ENCODE measurements around the gene HOXA13.

Gene HOXA13

DNA sequence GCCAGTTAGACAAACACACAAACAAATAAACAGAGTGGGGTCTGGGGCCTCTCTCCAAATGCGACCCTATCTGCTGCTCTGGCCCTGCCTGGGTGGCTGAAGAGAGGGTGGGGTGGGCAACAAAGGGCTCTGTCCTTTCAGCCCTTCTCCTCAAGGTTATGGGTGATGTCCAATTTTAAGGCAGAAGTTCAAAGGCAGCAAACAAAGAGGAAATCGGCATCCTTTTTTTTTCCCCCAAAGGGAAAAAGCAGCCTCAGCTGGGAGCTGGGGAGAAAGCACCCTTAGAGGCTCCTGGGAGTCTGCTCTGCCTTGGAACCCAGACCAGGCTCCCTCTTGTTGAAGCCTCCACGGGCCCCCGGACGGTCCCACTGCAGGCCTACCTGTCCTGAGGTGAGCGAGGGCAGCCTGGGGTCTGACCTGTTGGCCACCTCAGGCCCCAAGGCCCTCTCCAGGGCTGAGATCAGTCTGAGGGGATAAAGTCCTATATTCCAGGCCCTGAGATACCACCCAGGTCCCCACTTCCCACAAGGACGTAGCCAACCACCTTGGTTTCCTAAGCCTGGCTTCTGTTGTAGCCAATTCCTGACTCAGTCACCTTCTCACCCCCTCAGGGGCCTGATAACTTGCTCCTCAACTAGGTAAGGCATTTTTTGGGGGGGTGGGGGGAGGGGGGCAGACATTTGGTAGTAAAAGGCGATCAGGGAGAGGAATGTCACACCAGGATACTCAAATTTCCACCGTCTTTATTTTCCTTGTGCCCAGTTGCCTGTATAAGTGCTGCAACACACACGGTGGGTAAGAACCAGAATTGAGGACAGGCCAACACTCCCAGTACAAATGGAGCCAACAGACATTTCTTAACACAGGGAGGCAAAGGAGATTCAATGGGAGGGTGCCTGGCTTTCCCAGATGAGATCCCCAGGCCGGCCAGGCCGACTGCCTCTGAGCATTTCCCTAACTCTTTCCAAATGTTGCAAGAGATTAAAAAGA lies 19.2 kb downstream of the HOXA13 start:
- no peak for DNase-seq

DNA sequence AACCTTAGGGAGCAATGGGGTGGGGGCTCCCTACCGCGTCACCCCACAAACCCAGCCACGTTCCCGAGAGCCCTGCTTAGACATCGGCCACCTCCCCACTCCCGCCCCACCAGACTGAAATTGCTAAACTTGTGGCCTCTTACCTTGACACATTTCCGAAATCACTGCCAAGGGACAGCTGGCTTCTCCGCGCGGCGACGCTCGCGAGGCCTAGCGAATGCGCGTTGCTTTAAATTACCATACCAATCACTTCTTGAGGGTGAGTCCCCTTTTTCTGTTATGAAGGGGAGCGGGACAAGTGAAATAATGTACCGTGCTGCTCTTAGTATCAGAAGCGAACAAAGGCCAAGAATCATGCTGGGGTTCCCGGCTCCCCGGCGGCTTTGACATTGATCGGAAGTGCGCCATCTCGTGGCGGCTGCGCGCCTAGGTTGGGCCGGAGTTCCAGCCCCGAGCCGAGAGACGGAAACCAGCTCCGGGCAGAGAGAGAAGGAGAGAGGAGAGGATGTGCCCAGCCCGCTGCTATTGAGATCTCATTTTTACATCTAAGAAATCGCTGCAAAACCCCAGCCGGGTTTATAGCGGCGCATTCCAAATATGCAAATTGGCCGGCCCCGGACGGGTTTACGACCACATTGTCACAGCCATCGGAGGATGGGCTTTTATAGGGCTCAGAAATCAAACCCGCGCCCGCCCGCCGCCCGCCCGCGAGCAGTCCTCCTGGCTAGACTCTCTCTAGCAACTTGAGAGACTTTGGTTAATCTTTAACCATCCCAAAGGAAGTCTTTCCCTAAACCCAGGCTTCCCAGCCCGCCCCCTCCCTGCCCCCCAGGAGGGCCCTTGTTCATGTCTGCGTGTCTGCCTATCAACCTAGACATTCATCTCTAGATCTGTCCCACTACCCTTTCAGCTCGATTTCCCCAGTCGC lies 20.1 kb downstream of the HOXA13 start:
- peak; percentile 51 for DNase-seq

DNA sequence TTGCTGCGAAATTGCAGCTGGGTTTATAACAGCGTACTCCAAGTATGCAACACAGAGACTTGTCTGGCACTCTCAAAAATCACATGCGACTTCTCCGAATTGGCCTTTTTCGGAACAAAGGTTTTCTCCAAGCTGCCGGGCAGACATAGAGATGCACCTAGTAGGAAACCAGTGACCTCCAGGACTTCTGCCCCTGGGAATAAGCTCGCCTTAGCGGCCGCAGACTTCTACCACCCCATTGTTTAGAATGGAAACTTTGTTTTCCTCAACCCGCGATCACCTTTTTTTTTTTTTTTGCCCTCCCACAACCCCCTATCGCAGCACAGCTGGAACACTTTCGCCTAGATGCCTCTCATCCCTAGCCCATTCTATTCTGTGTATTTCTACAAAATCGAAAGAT lies 20.9 kb downstream of the HOXA13 start:
- no peak for DNase-seq

GRCh38 chr7:27178366-27178765 lies 21.5 kb downstream of the HOXA13 start:
- DNase-seq: no peak

- DNase-seq: no peak
Observed at GRCh38 chr7:27177795-27178320, 22.0 kb downstream of the HOXA13 start.

DNA sequence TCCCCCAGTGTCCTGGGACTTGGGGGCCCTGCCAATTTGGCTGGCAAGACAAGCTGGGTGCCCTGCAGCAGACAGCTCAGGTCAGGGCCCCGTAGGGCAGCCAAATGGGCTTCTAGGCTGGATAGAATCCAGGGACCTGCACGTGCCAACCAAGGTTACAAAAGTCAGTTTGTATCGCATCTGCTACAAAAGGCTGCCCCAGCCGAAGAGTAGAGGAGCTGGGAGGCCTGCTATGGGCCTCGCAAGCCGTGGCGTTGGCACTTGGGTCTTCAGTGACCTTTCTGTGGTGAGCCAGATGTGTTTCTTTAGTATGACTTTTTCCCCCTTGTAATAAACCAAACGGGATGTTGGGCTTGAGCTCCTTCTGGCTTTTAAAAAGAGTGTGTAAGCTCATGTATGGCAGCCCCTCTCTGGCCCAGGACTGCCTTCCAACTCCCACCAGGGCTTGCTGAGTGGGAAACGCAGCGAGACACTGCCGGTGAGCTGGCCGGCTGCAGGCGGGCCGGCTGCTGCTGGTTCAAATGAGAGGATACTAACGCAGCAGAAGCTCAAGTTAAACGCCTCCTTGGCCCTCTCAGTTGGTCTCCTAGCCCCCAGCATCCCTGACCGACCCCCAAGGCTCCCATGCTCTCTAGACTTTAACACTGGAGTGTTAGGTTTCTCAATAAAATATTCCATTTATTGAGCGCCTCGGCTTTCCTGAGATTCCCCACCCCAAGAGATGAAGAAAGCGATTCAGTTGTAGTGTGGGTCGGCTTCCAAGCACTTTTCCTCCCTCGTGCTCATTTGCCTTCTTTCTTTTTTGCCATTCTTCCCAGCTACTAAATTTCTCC lies 22.7 kb downstream of the HOXA13 start:
- DNase-seq: no peak

- DNase-seq: no peak
Observed at GRCh38 chr7:27176524-27176845, 23.4 kb downstream of the HOXA13 start.

- DNase-seq: no peak
Observed at GRCh38 chr7:27175626-27176523, 24.0 kb downstream of the HOXA13 start.

- no peak for DNase-seq
Observed at GRCh38 chr7:27174874-27175625, 24.8 kb downstream of the HOXA13 start.

DNA sequence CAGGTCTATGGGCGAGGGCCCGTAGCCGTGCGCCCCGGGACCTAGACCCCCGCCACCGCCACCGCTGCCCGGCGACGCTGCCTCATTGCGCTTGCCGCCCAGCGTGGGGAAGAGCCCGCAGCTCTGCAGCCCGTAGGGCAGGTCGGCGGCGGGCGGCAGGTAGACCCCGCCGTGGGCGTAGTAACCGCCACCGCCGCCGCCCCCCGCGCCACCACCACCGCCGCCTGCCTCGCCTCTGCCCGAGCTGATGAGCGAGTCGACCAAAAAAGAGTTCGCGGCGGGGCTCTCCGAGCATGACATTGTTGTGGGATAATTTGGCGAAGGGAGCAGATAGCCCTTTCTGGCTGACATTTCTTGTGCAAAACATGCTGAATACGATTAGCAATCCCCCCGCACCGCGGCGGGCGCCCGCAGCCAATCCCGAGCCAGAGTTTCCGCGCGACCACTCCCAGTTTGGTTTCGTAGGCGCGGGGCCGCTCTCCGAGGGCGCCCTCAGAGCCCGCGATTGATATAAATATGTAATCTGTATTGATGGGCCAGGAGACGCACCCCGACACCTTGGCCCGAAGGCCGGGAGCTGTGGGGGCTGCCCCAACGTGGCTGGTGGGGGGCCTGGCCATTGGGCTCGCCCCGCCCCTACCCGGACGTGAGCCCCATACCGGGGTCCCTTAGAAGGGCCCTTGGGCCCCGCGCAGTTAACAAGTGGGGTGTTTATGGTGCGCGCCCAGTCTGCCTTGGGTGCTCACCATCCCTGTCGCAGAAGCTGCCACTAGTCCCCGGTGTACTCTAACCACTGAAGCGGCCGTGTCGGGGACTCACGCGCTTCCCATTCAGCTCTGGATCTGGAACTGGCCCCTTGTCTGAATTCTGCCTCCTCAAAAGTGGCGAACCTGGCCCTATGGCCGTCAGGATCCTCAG lies 25.7 kb downstream of the HOXA13 start, which contains the start of gene HOXA10:
TSS of gene HOXA10 (minus strand) at position 365 of the 918 bp plus-strand sequence. CDS start at position 351, 14 bp downstream.
- DNase-seq: no peak

DNA sequence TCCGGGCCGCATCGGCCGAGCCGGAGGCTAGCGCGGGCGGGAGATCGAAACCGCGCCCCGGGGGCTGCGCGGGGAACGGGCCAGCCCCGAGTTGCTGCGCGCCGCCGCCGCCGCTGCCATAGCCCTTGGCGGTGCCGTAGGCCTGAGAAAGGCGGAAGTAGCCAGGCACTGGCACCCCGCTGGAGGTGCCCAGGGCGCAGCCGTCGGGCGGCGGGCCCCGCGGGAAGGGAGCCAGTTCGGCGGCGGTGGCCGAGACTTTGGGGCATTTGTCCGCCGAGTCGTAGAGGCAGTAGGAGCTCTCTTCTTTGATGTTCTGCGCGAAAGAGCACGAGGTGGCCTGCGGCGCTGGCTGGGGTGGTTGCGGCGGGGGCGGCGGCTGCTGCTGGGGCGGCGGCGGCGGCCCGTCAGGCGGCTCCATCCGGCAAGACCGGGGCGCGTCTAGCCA lies 26.4 kb downstream of the HOXA13 start:
- no peak for DNase-seq

DNA sequence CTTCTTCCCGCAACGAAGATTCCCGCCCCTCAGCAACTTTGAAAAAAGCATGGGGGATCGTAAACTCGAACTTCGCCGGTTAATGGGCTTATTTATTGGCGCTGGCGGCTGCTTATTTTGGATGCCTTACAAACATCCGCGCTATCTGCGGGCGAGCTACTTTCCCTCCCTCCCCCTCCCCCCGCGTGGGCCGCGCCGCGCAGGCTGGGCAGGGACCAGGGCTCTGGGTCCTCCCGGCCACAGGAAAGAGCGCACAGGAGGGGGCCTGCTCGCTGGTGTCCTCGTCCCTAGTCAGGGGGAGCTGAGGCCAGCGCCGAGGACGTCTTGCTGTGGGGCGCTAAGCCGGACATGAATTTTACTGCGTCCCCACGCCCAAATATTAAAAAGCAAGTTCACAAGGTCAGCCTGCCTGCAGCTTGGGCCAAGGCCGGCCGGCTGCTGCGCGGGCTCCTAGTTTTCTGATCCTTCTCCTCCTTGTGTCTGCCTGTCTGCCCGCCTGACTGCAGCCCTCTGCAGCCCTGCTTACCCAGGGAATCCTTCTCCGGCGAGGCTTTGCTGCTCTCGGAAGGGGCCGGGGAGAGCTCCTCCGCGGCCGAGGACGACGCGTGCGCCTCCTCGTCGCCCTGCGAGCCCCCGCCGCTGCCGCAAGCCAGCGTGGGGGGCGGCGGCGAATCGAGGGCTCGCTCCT lies 26.9 kb downstream of the HOXA13 start:
- DNase-seq: no peak

GRCh38 chr7:27172315-27172774 lies 27.5 kb downstream of the HOXA13 start:
- no peak for DNase-seq

- DNase-seq: no peak
Observed at GRCh38 chr7:27171637-27172314, 28.1 kb downstream of the HOXA13 start.

- no peak for DNase-seq
Observed at GRCh38 chr7:27171325-27171636, 28.6 kb downstream of the HOXA13 start.

DNA sequence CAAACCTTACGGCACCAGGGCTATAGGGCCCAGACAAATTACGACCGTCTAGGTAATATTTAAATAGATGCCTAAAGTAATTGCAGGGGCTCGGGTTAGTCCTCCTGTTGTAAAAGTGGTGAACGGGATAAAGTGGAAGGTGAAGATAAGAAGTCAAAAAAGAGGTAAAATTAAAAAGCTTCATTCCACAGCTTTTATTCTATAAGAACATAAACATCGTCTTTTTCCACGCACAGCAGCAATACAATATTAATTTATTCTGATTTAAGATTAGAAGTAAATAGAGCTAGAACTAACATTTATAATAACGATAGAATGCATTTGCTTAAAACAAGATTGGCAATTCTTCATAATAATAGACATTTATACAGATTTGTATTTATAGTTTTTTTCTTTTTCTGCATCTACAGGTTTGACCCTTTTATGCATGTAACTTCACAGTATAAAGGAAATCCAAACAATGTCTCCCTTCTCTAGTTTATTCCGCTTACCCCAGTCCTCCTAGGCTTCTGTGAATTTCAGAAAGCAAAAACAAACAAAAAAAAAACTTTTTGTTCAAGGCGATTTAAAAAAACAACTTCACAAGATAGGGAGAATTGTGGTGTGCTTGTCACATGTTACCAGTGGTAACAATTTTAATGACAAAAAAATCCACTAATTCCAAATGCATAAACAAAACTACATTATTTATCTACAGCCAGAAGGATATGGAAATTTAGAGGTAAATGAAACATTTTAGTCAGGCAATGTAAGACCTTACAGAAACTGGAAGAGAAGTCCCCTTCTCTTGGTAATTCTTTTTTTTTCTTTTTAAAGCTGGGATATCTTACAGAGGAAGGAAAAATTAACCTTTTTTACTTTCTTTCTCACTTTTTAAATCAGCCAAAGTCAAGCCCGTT lies 29.2 kb downstream of the HOXA13 start:
- no peak for DNase-seq

Data from fibroblast of skin of scalp (primary cell).